DND-41 (cell line): ENCODE data around the gene MYH13.

Experiments
- ATAC-seq: fragments of 200-7000 bp; cut with Tn5 transposase; 3 replicates; pipeline ENCODE4 v1.9.1; 2021; ENCODE audit warnings: low read depth; ENCODE audit not compliant: insufficient read depth
- DNase-seq: peaks from one replicate; pipeline ENCODE4 v3.0.0-alpha.2; 2020
- H2AFZ ChIP-seq: 2 replicates; pipeline ENCODE4 v1.6.0; 2012; ENCODE audit warnings: low read depth, low read length
- H3K27ac ChIP-seq: 2 replicates; pipeline ENCODE4 v1.5.1; 2012; ENCODE audit warnings: low read length, inconsistent platforms
- H3K27me3 ChIP-seq: fragments of 200-600 bp; sonication (generic); 2 replicates; pipeline ENCODE4 v1.6.0; 2012; ENCODE audit warnings: low read length, mild to moderate bottlenecking, inconsistent platforms; ENCODE audit not compliant: insufficient read depth, poor library complexity
- H3K36me3 ChIP-seq: 2 replicates; pipeline ENCODE4 v1.5.1; 2012; ENCODE audit warnings: low read length, inconsistent platforms; ENCODE audit not compliant: insufficient read depth
- H3K4me1 ChIP-seq: 2 replicates; pipeline ENCODE4 v1.5.1; 2012; ENCODE audit warnings: mild to moderate bottlenecking, low read length; ENCODE audit not compliant: insufficient read depth
- H3K4me2 ChIP-seq: 2 replicates; pipeline ENCODE4 v1.6.0; 2012; ENCODE audit warnings: mild to moderate bottlenecking, moderate library complexity, low read length, inconsistent platforms; ENCODE audit not compliant: insufficient read depth
- H3K4me3 ChIP-seq, 2 experiments: fragments of 200-600 bp in 1 of 2; shearing (Covaris generic) in 1 of 2; 2 replicates each; pipeline ENCODE4 v1.5.1; 2012 to 2016; ENCODE audit warnings: inconsistent platforms in 2 of 2, low read length in 2 of 2, mild to moderate bottlenecking in 2 of 2, low read depth in 1 of 2, moderate library complexity in 1 of 2
- H3K79me2 ChIP-seq: 2 replicates; pipeline ENCODE4 v1.6.0; 2012; ENCODE audit warnings: low read length, inconsistent platforms; ENCODE audit not compliant: insufficient read depth
- H3K9ac ChIP-seq: 2 replicates; pipeline ENCODE4 v1.6.0; 2012; ENCODE audit warnings: low read depth, mild to moderate bottlenecking, inconsistent platforms, low read length, moderate library complexity
- H3K9me3 ChIP-seq: 2 replicates; pipeline ENCODE4 v1.5.1; 2012; ENCODE audit warnings: low read length, moderate library complexity, mild to moderate bottlenecking, inconsistent platforms; ENCODE audit not compliant: insufficient read depth, severe bottlenecking
- H4K20me1 ChIP-seq: 2 replicates; pipeline ENCODE4 v1.6.0; 2012; ENCODE audit warnings: low read length; ENCODE audit not compliant: insufficient read depth
- CTCF ChIP-seq: IDR thresholded peaks from 2 replicates; pipeline ENCODE4 v1.5.1; 2012; ENCODE audit warnings: borderline replicate concordance, low read length, moderate library complexity, mild to moderate bottlenecking; ENCODE audit not compliant: poor library complexity, severe bottlenecking; ENCODE audit errors: extremely low read depth
- EZH2 ChIP-seq: IDR thresholded peaks from 3 replicates; pipeline ENCODE4 v1.6.1; 2012; ENCODE audit warnings: borderline replicate concordance, low read depth, mild to moderate bottlenecking, moderate library complexity, low read length, inconsistent platforms; ENCODE audit not compliant: severe bottlenecking

The MYH13 gene

DNA sequence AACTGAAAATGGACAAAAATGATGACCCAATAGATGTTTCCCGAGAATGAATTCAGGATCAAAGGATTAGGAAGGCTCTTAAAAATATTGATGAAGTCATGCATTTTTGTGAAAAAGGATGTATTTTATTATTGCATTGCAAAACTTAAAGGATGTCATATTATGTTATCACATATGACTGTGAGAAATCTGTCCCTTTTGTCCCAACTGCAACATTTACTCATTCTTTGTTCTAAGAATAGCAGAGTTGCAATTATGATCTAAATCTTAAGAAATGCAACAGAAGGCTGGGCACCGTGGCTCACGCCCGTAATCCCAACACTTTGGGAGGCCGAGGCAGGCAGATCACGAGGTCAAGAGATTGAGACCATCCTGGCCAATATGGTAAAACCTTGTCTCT, 13.1 kb upstream of the MYH13 start:
- no peak for ATAC-seq
- H3K4me2 ChIP-seq: no peak overlapping the region
- H3K27ac ChIP-seq: no peak overlapping the region
- no peak overlapping the region for H2AFZ ChIP-seq
- H3K9ac ChIP-seq: no peak overlapping the region
- no peaks in the 10 kb centered on the region for H3K79me2 ChIP-seq
- no peak for DNase-seq
- TF ChIP-seq CTCF (no peak), EZH2 (no peak)
- H3K27me3 ChIP-seq: peaks cover 7% of the 10 kb centered on the region
- H3K9me3 ChIP-seq: no peaks in the 10 kb centered on the region
- no peaks in the 10 kb centered on the region for H3K4me1 ChIP-seq
- no peak overlapping the region for H3K4me3 ChIP-seq
- no peaks in the 10 kb centered on the region for H3K36me3 ChIP-seq
- no peaks in the 10 kb centered on the region for H4K20me1 ChIP-seq

- H3K27me3 ChIP-seq: peaks cover 6% of the 10 kb centered on the region
- no peaks in the 10 kb centered on the region for H3K4me1 ChIP-seq
- H2AFZ ChIP-seq: no peak overlapping the region
- H3K9ac ChIP-seq: no peak overlapping the region
- H3K36me3 ChIP-seq: no peaks in the 10 kb centered on the region
- H3K9me3 ChIP-seq: no peaks in the 10 kb centered on the region
- no peak for TF ChIP-seq CTCF
- no peaks in the 10 kb centered on the region for H3K79me2 ChIP-seq
- ATAC-seq (no peak), DNase-seq (no peak)
- no peak overlapping the region for H3K27ac ChIP-seq
- no peak overlapping the region for H3K4me3 ChIP-seq
- H4K20me1 ChIP-seq: no peaks in the 10 kb centered on the region
- no peak overlapping the region for H3K4me2 ChIP-seq
These were observed 11.4 kb upstream of the MYH13 start for GRCh38 chr17:10384175-10384574.

- no peak for DNase-seq
- Histone ChIP-seq H3K79me2 (no peaks in the 10 kb centered on the region), H3K4me2 (no peak overlapping the region), H3K9me3 (no peaks in the 10 kb centered on the region), H3K27ac (no peak overlapping the region), H3K27me3 (peaks cover 9% of the 10 kb centered on the region), H2AFZ (no peak overlapping the region), H3K4me1 (no peaks in the 10 kb centered on the region), H3K36me3 (no peaks in the 10 kb centered on the region), H4K20me1 (no peaks in the 10 kb centered on the region), H3K4me3 (no peak overlapping the region), H3K9ac (no peak overlapping the region)
- no peak for TF ChIP-seq CTCF
- no peak for ATAC-seq
These were observed 8.0 kb upstream of the MYH13 start for GRCh38 chr17:10380631-10381408.

- H3K9ac ChIP-seq: no peak overlapping the region
- H3K4me2 ChIP-seq: no peak overlapping the region
- no peak overlapping the region for H3K27ac ChIP-seq
- H3K79me2 ChIP-seq: no peaks in the 10 kb centered on the region
- no peaks in the 10 kb centered on the region for H4K20me1 ChIP-seq
- ATAC-seq (no peak), DNase-seq (no peak)
- no peaks in the 10 kb centered on the region for H3K4me1 ChIP-seq
- H3K4me3 ChIP-seq: no peak overlapping the region
- peaks cover 25% of the 10 kb centered on the region for H3K27me3 ChIP-seq
- no peak overlapping the region for H2AFZ ChIP-seq
- H3K36me3 ChIP-seq: no peaks in the 10 kb centered on the region
- no peaks in the 10 kb centered on the region for H3K9me3 ChIP-seq
- no peak for TF ChIP-seq EZH2
- TF ChIP-seq CTCF: no peak
These were observed 2.7 kb downstream of the MYH13 start for GRCh38 chr17:10370016-10370608.
